ENCODE results near the gene STPG3.

- TF ChIP-seq SIN3A (IDR thresholded peaks at IDR 0.05; ENCODE audit: borderline replicate concordance, insufficient read depth, low read length) (no peak), POLR2AphosphoS5 (IDR thresholded peaks at IDR 0.05; ENCODE audit: low read depth, low read length) (no peak), TAF1 (IDR thresholded peaks at IDR 0.05; ENCODE audit: borderline replicate concordance, insufficient read depth, low read length) (no peak), REST (IDR thresholded peaks at IDR 0.05; ENCODE audit: insufficient read depth in 1 of 2, low read depth in 2 of 2, low read length in 2 of 2) (no peak), FOXP2 (optimal IDR thresholded peaks at IDR 0.05; ENCODE audit: borderline replicate concordance, extremely low read depth, extremely low read length, insufficient read depth) (no peak)
Observed at GRCh38 chr9:137221095-137221505, 30.0 kb upstream of the STPG3 start.

Measured in PFSK-1 (cell line).